GM18951 (cell line): ENCODE data around the gene SLC9A8.
"Not testable (repeated sequence)": the region's sequence is repeated elsewhere in the genome, so short reads cannot be mapped to it uniquely, and the experiment has no call there.

Experiments
- POLR2A ChIP-seq: IDR thresholded peaks from 4 replicates; pipeline ENCODE4 v1.6.1; 2011; ENCODE audit warnings: mild to moderate bottlenecking; ENCODE audit not compliant: insufficient read length, insufficient read depth; ENCODE audit errors: extremely low read depth
- in situ Hi-C: fragments of 300-500 bp; cut with MboI; formaldehyde crosslinking; loops from one replicate; pipeline ENCODE4 v1.12.0; 2022; ENCODE audit warnings: low sequenced_read_pairs, mixed read lengths, inconsistent platforms; ENCODE audit not compliant: unreplicated experiment

Gene SLC9A8

DNA sequence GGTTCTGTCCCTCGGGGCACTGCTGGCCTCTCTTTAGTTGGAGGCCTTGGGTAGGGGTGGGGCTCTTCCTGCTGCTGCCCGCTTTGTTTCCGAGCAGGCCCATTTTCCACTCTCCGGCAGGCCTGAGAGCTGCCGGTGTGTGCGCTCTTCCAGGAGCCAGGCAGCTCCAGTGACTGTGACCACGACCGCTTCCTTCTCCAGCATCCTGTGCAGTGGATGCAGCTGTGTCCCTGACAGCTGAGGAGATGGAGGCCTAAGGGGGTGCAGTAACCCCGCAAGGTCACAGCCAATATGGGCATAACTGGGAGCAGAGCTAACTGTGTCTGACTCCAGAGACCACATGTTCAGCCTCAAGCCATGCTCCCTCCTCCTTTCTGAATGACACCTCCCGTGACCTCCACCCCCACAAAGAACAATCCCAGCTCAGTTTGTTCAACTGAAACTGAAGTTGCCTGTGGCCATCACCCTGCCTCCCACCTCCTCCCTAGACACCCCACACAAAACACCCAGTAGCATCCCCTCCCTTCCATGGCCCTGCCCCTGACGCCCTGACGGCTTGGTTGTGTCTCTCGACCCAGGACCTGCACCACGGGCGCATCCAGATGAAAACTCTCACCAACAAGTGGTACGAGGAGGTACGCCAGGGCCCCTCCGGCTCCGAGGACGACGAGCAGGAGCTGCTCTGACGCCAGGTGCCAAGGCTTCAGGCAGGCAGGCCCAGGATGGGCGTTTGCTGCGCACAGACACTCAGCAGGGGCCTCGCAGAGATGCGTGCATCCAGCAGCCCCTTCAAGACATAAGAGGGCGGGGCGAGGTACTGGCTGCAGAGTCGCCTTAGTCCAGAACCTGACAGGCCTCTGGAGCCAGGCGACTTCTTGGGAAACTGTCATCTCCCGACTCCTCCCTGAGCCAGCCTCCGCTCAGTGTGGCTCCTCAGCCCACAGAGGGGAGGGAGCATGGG is 74.9 kb downstream of the SLC9A8 start:
- no peak for TF ChIP-seq POLR2A
- in situ Hi-C loops = no loop called here

DNA sequence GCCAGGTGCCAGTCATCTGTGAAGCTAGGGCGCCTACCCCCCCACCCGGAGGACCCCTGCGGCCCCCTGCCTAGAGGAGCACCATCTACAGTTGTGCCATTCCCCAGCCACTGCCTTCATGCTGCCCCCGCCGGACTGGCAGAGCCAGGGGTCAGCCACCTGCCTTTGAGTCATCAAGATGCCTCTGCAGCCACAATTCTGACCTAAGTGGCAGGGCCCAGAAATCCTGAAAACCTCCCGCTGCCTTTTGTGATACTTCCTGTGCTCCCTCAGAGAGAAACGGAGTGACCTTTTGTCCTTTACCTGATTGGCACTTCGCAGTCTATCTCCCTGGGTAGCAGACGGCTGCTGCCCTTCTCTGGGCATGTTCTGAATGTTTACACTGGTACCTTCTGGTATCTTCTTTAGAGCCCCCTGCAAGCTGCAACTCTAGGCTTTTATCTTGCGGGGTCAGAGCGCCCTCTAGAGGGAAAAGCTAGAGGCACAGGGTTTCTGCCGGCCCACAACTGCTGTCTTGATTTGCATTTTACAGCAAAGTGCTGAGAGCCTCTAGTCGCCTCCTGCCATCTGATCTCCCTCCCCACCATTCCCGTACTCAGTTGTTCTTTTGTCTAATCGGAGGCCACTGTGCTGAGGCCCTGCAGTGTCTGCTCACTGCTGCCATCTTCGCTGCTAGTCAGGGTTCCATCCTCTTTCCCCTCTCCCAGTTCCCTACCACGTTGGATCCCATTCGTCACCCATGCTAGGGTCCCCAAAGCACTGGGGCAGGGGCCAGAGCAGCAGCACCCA is 75.8 kb downstream of the SLC9A8 start:
- no peak for TF ChIP-seq POLR2A
- in situ Hi-C loops = no loop called here

DNA sequence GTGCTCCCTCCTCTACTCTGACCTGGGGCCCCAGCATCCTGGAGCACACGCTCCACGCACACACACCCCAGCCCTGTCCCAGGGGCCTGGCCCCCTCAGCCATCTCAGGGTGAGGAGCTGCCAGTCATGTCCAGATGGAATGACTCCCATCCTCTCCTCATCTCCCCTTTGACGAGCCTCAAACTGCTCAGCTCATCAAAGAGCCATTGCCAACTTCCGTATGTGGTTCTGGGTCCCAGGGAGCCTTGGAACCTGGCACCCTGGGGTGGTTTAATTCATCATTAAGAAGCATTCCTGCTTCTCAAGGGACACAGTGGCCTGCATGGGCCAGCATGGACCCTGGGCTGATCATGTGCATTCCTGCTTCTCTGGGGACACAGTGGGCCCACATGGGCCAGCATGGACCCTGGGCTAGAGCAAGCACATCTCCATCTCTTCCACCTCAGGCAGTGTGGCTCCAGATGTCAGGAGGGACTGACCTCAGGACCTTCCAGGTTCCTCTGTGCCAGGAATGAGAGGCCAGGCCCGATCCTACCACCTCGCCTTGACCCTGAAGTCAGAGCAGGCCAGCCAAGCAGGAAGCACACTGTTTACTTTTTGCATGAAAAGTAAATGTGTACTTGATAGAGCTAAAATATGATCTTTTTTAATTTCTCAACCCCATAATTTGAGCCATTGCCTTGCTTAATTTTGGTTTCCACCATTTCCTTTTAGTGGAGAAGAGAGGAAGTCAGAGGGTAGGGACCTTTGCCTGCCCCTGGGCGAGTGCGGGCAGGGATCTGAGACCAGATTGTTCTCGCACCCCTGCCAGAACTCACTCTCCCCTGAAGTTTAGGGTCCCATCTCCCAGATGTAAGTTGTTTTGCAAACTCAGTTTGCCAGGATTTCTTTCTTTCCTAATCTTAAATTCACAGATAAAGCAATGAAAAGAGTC is 76.6 kb downstream of the SLC9A8 start:
- TF ChIP-seq POLR2A = no peak
- in situ Hi-C loops = no loop called here

DNA sequence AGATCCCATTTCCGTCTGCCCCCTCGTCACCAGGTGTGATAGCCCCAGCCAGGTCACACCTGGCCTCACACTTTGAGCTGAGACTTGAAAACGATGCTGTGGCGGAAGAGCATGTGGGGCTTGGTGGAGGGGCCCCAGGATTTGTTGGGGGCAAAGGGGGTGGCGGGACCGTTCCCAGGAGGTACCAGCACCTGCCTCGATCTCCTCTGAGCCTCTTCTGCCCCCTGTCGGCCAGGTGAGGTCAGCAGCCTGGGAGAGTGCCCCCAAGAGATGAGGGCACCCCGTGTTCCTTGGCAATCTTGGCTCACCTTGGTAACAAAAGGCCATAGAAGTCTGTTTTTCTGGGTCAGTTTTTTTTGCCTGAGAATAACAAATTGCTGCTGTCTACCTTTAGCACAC is 77.3 kb downstream of the SLC9A8 start:
- in situ Hi-C loops = no loop called here

DNA sequence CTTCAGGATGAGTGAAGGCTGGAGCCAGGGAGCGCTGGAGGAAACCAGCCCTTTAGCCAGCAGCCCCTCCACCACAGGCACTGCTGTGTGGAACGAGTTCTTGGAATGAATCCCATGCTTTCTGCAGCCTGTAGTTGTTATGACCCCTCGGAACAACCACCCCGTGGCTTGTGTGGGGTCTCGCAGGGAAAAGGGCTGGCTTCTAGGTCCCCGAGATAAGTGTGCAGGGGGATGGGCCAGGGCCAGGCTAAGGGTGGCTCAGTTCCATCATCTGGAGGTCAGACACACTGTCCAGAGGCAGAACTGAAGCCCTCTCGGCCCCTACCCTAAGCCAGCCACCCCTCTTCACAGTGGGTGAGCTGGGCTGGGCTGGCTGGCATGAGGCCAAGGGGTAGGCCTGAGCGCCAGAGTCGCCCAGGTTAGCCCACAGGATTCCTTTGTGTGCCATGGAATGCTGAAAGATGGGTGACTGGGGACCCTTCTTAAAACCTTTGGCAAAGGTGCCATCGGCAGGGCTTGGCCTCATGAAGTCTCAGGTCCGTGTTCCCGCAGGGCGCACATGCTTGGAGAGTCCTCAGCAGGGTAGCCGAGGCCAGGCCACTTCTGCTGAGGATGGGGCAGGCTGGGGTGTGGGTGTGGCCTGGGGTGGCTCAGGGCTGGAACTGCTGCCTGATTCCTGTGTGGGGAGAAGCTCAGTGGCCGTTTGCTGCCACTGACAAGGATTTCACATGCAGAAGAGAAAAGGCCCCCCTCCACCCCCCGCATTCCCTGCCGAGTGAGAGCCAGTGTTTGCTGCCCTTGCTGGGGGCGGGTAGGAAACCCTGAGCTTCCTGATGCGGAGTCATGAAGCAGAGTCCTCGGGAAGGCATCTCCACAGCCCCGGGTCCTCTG is 78.1 kb downstream of the SLC9A8 start:
- in situ Hi-C loops = no loop called here
- TF ChIP-seq POLR2A = no peak

More for the DNA sequence above, 77.3 kb downstream of the SLC9A8 start:
- TF ChIP-seq POLR2A = no peak

DNA sequence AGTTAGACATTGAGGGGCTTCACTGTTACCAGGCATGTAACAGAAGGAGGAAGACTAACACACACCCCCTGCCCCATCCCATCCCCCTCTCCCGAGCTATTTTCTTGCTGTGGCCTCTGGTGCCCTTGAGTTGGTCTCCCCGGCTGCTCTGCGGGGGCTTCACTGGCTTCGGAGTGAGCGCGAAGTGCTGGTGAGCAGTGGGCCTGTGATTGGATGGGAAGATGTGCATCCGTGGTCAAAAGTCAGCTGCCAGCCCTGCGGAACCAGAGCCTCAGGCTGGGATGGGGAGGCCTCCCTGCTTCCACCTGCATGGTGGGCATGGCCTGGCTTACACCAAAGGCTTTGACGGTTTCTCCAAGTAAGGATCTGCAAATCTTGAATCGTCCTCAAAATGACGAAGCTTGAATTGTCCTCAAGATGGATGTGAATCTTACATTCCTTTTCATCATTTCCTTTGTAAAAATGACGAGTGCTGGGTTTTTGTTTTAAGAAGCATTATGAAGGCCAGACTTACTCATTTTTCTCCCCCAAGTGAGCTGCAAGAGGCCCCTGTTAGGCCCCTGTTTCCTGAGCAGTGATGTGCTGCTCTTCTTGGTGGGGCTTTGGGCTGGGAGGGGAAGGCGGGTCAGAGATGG is 79.0 kb downstream of the SLC9A8 start:
- TF ChIP-seq POLR2A = no peak
- in situ Hi-C loops = no loop called here

DNA sequence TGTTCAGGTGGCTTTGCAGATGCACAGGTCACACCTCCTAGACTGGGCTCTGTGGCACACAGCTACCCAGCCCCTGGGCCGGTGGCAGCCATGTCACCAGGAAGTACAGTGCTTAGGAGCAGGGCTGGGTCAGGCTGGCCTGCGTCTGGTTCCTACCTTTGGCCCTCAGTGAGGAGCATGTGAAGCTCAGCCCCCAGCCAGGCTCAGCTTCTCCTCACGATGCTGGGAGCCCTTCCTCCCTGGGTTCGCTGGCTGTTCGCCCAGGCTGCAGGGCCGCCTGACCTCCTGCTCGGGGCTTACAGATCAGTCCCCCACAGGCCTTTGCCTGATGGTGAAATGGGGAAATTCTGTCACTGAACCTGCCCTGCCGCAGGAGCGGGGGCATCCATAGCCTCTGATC is 79.6 kb downstream of the SLC9A8 start:
- in situ Hi-C loops = no loop called here
- TF ChIP-seq POLR2A = peak; percentile 18

DNA sequence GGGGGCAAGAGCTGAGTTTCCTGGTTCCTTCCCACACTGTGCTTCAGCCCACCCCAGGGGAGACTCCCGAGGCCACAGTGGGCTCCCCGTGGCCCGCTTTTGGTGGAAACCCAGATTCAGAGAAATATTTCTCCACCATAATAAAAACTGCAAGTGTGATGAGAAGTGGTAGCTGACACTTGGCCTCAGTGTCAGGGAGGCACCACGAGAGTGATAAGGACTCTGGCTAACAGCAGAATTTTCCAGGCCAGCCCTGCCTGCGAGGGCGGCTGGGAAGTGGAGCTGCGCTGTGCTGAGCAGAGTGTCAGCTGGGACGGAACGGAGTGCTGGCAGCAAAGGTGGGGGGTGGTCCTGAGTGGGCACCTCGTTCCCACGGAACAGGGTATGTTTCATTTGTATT is 80.2 kb downstream of the SLC9A8 start:
- in situ Hi-C loops = no loop called here

DNA sequence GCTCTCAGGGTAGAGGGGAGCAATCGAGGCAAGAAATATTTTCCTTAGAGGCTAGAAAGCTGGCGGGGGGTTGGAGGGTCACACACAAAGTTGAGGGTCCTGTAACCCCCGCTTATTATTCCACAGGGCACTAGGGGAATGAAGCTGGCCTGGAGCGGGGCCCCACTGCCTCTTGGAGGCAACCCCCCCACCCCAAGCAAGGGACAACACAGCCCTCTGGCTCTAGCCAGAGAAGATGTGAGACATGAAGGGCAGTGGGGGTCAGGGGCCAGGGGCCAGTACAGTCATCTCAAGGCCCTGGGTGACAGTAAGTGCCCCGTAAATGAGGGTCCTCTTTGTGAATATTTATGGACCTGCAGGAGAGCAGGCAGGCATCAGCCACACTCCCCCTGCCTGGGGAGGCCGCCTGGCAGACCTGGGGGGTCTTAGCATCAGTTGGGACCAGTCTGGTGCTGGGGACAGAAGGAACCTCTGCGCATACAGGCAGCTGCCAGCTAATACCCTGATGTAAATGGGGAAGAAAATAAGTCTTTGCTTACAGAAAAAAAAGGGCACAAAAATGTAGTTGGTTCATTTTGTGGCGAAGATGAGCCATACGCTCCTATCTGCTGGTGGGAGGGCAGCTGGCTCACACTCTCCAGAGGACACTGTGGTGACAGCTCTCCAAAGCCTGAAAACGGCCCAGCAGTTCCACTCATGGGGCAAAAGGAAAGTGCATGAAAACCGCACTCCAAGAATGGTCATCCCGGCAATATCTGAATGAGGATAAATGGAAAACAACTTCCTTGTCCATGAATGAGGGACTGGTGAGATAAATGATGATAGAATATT is 80.8 kb downstream of the SLC9A8 start:
- no peak for TF ChIP-seq POLR2A
- in situ Hi-C loops = no loop called here

More for the DNA sequence above, 80.2 kb downstream of the SLC9A8 start:
- TF ChIP-seq POLR2A = no peak

DNA sequence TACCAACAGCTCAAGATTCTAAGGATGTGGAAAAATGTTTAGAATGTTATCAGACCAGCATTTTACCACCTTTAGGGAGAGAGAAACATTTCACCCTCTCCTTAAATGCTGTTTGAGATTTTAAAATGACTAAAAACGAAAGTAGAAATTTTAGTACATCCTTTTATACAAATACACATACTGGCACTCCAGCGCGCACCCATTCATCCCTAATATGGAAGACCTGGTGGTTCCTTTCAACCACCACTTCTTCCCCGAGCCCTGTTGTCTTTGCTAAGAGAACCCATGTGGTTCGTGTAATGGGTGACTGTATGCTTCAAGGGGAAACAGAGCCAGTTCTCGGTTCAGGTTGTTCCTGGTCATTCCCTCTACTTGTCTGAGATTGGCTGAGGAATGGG is 81.4 kb downstream of the SLC9A8 start:
- in situ Hi-C loops = no loop called here
- TF ChIP-seq POLR2A = no peak

DNA sequence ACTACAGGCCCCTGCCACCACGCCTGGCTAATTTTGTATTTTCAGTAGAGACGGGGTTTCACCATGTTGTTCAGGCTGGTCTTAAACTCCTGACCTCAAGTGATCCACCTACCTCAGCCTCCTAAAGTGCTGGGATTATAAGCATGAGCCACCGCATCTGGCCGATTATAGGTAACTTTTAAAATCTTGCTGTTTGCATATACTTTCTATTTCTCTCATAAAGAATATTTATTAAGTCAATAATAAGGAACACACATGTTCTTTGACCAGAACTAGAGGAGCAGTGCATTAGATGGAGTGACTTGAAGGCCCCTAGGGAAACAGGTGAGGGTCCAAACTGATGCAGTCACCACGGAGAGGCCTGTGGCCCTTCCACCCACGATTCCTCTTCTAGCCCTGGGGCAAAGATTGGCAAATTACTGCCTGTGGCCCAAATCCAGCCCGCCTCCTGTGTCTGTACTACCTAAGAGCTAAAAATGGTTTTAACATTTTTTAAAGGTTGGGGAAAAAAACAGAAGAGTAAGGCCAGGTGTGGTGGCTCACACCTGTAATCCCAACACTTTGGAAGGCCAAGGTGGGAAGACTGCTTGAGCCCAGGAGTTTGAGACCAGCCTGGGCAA is 83.0 kb downstream of the SLC9A8 start:
- in situ Hi-C loops = not testable (repeated sequence)
